Activated effector memory CD4-positive, alpha-beta T cell treated with Interleukin-2 at 50 U/mL for 16 hours (primary cell): ENCODE data around the gene AASDH.
"Not testable (repeated sequence)": the region's sequence is repeated elsewhere in the genome, so short reads cannot be mapped to it uniquely, and the experiment has no call there.

Experiments
- DNase-seq: peaks from one replicate; pipeline ENCODE4 v3.0.0-alpha.2; 2020

AASDH gene

GRCh38 chr4:56400560-56400959 lies 13.3 kb upstream of the AASDH start:
- no peak for DNase-seq

- DNase-seq, result no peak
These were observed 4.0 kb upstream of the AASDH start for GRCh38 chr4:56391270-56391669.

- DNase-seq, result no peak
These were observed 2.3 kb upstream of the AASDH start for GRCh38 chr4:56389558-56389957.

- no peak for DNase-seq
These were observed 1.0 kb upstream of the AASDH start for GRCh38 chr4:56388306-56388705.

GRCh38 chr4:56386091-56386490 lies 1.2 kb downstream of the AASDH start:
- no peak for DNase-seq

- DNase-seq, result no peak
These were observed 11.8 kb downstream of the AASDH start for GRCh38 chr4:56375458-56375857.

DNA sequence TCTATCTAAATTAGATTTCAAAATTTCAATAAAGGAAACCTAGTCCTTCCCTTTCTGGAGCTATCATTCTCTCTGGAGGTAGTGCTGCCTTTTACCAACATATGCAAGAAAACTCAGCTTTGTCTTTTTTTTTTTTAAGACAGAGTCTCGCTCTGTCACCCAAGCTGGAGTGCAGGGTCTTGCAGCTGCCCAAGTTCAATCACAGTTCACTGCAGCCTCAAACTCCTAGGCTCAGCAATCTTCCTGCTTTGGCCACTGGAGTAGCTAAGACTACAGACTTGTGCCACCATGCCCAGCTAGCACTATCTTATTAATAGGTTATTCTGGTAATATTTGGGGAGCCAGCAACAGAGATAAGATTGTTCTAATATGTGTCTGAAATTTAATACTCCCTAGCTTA lies 12.3 kb downstream of the AASDH start:
- no peak for DNase-seq

GRCh38 chr4:56372774-56373173 lies 14.5 kb downstream of the AASDH start:
- no peak for DNase-seq

DNA sequence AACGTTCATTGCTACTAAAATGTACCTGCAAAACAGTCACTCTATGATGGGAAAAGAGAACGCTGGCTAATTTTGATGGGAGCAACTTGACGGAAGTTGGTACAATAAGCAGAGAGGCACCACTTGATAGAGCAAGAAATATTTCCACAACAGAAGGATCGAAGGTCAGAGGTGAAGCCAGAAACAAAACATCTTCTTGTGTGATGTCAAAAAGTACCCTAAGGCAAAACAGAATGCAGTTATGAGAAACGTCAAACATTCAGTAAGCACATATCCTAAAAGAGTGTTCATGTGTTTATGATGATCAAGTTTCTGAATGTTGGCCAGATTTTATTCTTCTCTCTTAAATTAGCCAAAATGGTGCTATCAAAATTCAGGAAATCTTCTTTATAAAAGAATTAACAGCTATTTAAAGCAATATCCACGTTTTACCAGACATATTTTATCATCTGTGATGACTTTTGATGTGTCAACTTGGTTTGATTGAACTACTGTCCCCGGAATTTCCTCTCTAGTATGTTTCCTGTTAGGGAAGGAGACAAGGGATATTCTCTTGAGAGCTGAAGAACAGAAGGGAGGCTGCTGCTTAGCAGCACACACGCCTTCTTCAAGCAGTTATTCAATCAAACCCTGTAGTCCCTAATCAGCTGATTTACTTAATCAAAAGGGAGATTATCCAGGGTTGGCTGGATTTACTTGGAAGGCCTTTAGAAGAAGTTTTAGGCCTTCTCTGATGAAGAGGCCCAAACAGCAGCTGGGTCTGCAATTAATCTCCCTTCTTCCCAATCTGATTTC lies 15.7 kb downstream of the AASDH start:
- no peak for DNase-seq

DNA sequence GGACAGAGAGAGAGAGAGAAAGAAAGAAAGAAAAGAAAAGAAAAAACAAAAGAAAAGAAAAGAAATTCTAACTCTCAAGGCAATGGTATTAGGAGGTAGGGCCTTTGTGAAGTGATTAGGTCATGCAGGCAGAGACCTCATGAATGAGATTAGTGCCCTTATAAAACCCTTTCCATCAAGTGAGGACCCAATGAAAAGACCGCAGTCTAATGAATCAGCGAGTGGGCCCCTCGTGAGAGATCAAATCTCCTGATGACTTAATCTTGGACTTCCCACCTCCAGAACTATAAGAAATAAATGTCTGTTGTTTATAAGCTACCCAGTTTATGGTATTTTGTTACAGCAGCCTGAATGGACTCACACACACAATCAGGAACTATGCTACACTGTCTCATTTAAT lies 16.9 kb downstream of the AASDH start:
- no peak for DNase-seq

- DNase-seq, result not testable (repeated sequence)
These were observed 24.3 kb downstream of the AASDH start for GRCh38 chr4:56362981-56363380.

GRCh38 chr4:56360071-56360470 lies 27.2 kb downstream of the AASDH start:
- no peak for DNase-seq

DNA sequence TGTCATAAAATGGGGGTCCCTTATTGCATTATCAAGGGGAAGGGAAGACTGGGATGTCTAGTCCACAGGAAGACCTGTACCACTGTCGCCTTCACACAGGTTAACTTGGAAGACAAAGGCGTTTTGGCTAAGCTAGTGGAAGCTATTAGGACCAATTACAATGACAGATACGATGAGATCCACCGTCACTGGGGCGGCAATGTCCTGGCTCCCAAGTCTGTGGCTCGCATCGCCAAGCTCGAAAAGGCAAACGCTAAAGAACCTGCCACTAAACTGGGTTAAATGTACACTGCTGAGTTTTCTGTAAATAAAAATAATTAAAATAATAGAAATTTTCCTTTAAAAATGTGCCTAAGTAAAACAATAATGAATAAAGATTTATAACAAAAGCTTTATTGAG lies 30.6 kb downstream of the AASDH start:
- no peak for DNase-seq

DNA sequence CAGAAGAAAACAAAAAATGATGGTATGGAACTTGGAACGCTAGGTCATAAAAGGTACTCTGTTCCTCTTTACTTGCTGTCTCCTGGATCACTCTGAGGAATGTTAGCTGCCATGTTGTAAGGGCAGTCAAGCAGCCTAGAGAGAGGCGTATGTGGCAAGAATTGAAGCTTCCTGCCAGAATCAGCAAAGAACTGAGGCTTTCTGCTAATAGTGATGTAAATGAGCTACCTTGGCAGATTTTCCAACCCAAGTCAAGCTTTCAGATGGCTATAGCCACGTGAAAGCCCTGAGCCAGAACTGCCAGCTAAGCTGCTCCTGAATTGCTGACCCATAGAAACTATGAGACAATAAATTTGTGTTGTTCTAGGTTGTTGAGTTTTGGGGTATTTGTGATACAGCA lies 38.7 kb downstream of the AASDH start:
- no peak for DNase-seq

- no peak for DNase-seq
These were observed 41.8 kb downstream of the AASDH start for GRCh38 chr4:56345458-56345857.

- no peak for DNase-seq
These were observed 44.5 kb downstream of the AASDH start for GRCh38 chr4:56342746-56343145.

- no peak for DNase-seq
These were observed 56.6 kb downstream of the AASDH start for GRCh38 chr4:56330691-56331090.

- DNase-seq, result no peak
These were observed 60.9 kb downstream of the AASDH start for GRCh38 chr4:56326363-56326762.

DNA sequence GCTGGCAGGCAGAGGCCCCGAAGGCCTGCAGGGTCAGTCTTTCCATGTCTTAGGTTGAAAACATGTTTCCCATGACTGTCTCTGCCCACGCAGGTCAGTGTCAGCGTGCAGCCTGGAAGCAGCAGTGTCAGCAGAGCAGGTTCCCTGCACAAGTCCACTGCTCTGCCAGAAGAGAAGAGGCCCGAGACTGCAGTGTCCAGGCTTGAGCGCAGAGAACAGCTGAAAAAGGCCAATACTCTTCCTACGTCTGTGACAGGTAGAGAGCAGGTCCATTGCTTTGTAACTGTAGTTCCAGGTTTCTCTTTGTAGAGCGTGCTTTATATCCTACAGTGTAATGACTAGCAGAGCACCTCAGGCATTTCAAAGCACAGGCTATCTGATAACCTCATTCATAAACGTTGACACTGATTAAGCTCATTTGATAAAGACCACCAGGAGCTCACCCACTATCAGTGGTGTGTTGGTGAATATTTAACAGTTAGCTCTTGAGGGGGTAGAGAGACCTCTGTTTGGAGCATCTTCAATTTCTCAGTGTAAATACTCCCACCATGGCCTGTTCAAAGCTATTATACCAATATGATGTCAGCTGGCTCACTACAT lies 63.2 kb downstream of the AASDH start:
- no peak for DNase-seq

DNA sequence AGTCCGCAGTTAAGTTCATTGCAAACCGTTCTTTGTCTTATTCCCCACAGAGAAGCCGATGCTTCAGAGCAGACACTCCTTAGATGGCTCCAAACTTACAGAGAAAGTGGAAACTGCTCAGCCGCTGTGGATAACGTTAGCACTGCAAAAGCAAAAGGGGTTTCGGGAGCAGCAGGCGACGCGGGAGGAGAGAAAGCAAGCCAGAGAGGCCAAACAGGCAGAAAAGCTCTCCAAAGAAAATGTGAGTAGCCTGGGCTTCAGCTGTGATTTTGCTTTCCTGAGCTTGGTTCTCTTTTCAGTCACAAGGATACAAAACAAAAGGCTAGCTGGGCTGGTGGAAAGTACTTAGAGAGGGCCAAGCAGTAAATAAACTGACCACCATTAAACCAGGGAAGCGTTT lies 64.0 kb downstream of the AASDH start:
- DNase-seq, result no peak

- DNase-seq, result no peak
These were observed 66.0 kb downstream of the AASDH start for GRCh38 chr4:56321251-56321650.

- no peak for DNase-seq
These were observed 67.0 kb downstream of the AASDH start for GRCh38 chr4:56320293-56320692.

DNA sequence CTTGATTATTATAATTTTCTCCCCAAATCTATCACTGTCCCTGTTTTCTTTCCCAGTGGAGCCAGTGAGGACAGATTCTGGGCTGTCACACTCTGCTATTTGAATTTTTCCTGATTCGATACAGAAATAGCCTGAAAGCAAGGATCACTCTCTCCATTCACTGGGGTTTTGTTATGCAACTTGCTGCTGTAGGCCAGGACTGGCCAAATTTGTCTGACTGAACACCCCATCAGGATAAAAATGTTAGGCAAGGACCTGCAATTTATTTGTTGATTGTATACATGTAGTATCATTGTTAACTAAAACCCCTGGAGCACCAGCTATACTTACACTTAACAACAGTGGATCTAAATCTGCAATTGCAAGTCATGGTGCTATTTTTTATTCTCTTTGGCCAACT lies 68.7 kb downstream of the AASDH start:
- no peak for DNase-seq

DNA sequence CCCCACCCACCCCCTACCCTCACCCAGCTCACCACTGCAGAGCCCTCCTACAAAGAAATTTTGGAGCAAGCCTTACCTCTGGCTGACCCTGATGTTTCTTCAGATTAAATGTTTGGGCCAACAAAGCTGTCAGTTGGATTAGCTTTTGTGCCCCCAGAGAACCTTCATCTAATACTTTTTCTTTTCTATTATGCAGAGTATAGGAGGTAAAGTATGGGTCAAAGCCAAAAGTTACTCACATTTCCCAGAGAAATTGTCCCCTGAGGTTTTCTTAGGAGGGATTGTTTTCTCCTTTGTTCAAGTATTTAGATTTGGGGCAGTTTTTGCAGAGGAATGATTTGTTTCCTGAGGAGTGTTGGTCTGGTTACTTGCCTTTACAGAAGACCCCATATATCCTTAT lies 69.5 kb downstream of the AASDH start:
- DNase-seq, result no peak
